K562 (cell line): ENCODE results near the gene PCED1B.

Experiments
- CBFA2T2 ChIP-seq: fragments of 450-650 bp; conservative IDR thresholded peaks from 2 replicates; pipeline ENCODE4 v1.6.1; 2017; ENCODE audit warnings: mild to moderate bottlenecking
- EP300 ChIP-seq: IDR thresholded peaks from 2 replicates; pipeline ENCODE4 v1.6.1; 2012; ENCODE audit warnings: low read length, improper control_type of control experiment
- ILF3 ChIP-seq: fragments of 450-650 bp; IDR thresholded peaks from 2 replicates; pipeline ENCODE4 v1.6.1; 2018; ENCODE audit warnings: antibody characterized with exemption, mild to moderate bottlenecking, moderate library complexity, borderline replicate concordance
- KLF16 ChIP-seq: IDR thresholded peaks from 2 replicates; pipeline ENCODE4 v1.6.1; 2016; ENCODE audit warnings: antibody characterized with exemption
- MTF1 ChIP-seq: fragments of 250-450 bp; sonication (Bioruptor Pico); IDR thresholded peaks from 2 replicates; pipeline ENCODE4 v1.9.0; 2021; ENCODE audit warnings: moderate library complexity, mild to moderate bottlenecking, inconsistent platforms, borderline replicate concordance
- ZNF274 ChIP-seq: IDR thresholded peaks from 2 replicates; pipeline ENCODE4 v1.6.1; 2011; ENCODE audit warnings: low read depth, mild to moderate bottlenecking, low read length, moderate library complexity, borderline replicate concordance
- ZNF785 ChIP-seq: fragments of 250-450 bp; sonication (Bioruptor Pico); IDR thresholded peaks from 2 replicates; pipeline ENCODE4 v1.4.0; 2020; ENCODE audit warnings: mild to moderate bottlenecking
- ZZZ3 ChIP-seq: fragments of 450-650 bp; IDR thresholded peaks from 2 replicates; pipeline ENCODE4 v1.6.1; 2016; ENCODE audit warnings: antibody characterized with exemption, mild to moderate bottlenecking, moderate library complexity
- TF ChIP-seq, protein P1 (sequence below), 3 experiments: IDR thresholded peaks in 2 of 3; conservative IDR thresholded peaks in 1 of 3; 2 replicates each; pipeline ENCODE4 v1.5.1; 2011 to 2012; ENCODE audit warnings: low read length in 3 of 3, mild to moderate bottlenecking in 3 of 3, control low read depth in 2 of 3, improper control_type of control experiment in 1 of 3, inconsistent platforms in 1 of 3, low read depth in 1 of 3, mixed read lengths in 1 of 3, moderate library complexity in 1 of 3; ENCODE audit not compliant: insufficient read depth in 2 of 3

DNA sequence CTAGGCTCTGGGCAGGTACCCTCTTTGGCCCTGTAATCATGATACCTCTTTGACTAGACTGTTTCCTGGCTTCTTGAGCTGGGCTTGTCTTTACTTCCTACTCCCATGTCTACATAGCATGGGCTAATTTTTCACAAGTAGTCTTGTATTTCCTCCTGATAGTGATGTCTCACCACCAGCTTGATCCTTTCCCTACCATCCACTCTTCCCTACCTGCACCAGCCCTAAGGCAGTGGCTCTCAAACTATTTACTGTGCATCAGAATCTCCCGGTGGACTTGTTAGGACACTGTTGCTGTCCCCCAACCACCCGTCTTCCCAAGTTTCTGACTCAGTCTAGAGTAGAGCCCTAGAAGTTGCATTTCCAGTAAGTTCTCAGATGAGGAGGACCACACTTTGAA lies 163.0 kb downstream of the PCED1B start:
- TF ChIP-seq CBFA2T2, result no peak
- TF ChIP-seq KLF16, result no peak
- TF ChIP-seq, protein P1, sequence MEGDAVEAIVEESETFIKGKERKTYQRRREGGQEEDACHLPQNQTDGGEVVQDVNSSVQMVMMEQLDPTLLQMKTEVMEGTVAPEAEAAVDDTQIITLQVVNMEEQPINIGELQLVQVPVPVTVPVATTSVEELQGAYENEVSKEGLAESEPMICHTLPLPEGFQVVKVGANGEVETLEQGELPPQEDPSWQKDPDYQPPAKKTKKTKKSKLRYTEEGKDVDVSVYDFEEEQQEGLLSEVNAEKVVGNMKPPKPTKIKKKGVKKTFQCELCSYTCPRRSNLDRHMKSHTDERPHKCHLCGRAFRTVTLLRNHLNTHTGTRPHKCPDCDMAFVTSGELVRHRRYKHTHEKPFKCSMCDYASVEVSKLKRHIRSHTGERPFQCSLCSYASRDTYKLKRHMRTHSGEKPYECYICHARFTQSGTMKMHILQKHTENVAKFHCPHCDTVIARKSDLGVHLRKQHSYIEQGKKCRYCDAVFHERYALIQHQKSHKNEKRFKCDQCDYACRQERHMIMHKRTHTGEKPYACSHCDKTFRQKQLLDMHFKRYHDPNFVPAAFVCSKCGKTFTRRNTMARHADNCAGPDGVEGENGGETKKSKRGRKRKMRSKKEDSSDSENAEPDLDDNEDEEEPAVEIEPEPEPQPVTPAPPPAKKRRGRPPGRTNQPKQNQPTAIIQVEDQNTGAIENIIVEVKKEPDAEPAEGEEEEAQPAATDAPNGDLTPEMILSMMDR (IDR thresholded peaks at IDR 0.05 in 2 of 3, conservative IDR thresholded peaks at IDR 0.05 in 1 of 3; ENCODE audit: insufficient read depth in 2 of 3, low read depth in 1 of 3, low read length in 3 of 3), result no peak
- no peak for TF ChIP-seq ZZZ3
- no peak for TF ChIP-seq ILF3
- no peak for TF ChIP-seq ZNF785 (CRISPR knock-in tag)
- TF ChIP-seq MTF1 (CRISPR knock-in tag), result no peak
- TF ChIP-seq ZNF274, result no peak
- no peak for TF ChIP-seq EP300
